Ecto neural progenitor cell (in vitro differentiated cells): ENCODE measurements around the gene NR6A1.

Source experiments
- DNase-seq: peaks from one replicate; pipeline ENCODE4 v3.0.0-alpha.2; 2018; ENCODE audit warnings: low spot score

NR6A1 gene

GRCh38 chr9:124488641-124489210, 282.4 kb downstream of the NR6A1 start:
- no peak for DNase-seq

GRCh38 chr9:124487260-124488182, 283.6 kb downstream of the NR6A1 start:
- DNase-seq: no peak

GRCh38 chr9:124486778-124487259, 284.3 kb downstream of the NR6A1 start:
- no peak for DNase-seq

- no peak for DNase-seq
Observed at GRCh38 chr9:124485936-124486335, 285.2 kb downstream of the NR6A1 start.

GRCh38 chr9:124485201-124485600, 285.9 kb downstream of the NR6A1 start:
- no peak for DNase-seq

- DNase-seq: no peak
Observed at GRCh38 chr9:124483481-124483880, 287.6 kb downstream of the NR6A1 start.

- DNase-seq: peak; percentile 74
Observed at GRCh38 chr9:124482431-124483031, 288.6 kb downstream of the NR6A1 start.

- DNase-seq: no peak
Observed at GRCh38 chr9:124481115-124481514, 290.0 kb downstream of the NR6A1 start.

- DNase-seq: peak; percentile 76
Observed at GRCh38 chr9:124480621-124480981, 290.5 kb downstream of the NR6A1 start.

GRCh38 chr9:124479947-124480620, 291.0 kb downstream of the NR6A1 start:
- no peak for DNase-seq

GRCh38 chr9:124479371-124479770, 291.7 kb downstream of the NR6A1 start:
- DNase-seq: no peak

- no peak for DNase-seq
Observed at GRCh38 chr9:124478354-124478753, 292.8 kb downstream of the NR6A1 start.

- peak; percentile 79 for DNase-seq
Observed at GRCh38 chr9:124477648-124478285, 293.3 kb downstream of the NR6A1 start.

- no peak for DNase-seq
Observed at GRCh38 chr9:124477211-124477647, 293.9 kb downstream of the NR6A1 start.

GRCh38 chr9:124475868-124476690, 295.0 kb downstream of the NR6A1 start:
- DNase-seq: no peak

- no peak for DNase-seq
Observed at GRCh38 chr9:124475158-124475867, 295.8 kb downstream of the NR6A1 start.

GRCh38 chr9:124474151-124474550, 297.0 kb downstream of the NR6A1 start:
- DNase-seq: no peak

- no peak for DNase-seq
Observed at GRCh38 chr9:124473310-124473709, 297.8 kb downstream of the NR6A1 start.

- DNase-seq: no peak
Observed at GRCh38 chr9:124472770-124473169, 298.3 kb downstream of the NR6A1 start.

- DNase-seq: no peak
Observed at GRCh38 chr9:124471761-124472160, 299.4 kb downstream of the NR6A1 start.
